Mesothelial cell of epicardium (in vitro differentiated cells): ENCODE results near the gene WDR64. TPM values are rescaled to one million over a fixed set of nuclear protein-coding genes. Genes with fewer than 3 reads are reported as not detected.
"Not testable (repeated sequence)": the region's sequence is repeated elsewhere in the genome, so short reads cannot be mapped to it uniquely, and the experiment has no call there.

Experiments used
- DNase-seq, 2 experiments: peaks; one replicate each; pipeline ENCODE4 v3.0.0; 2021; ENCODE audit warnings: low spot score in 2 of 2; ENCODE audit not compliant: unreplicated experiment in 2 of 2
- H3K27ac Mint-ChIP-seq: 2 replicates; pipeline ENCODE4 v1.8.0; 2021; ENCODE audit warnings: mixed read lengths
- H3K27me3 Mint-ChIP-seq: 2 replicates; pipeline ENCODE4 v1.8.0; 2021; ENCODE audit warnings: low read depth, mixed read lengths
- H3K36me3 Mint-ChIP-seq: 2 replicates; pipeline ENCODE4 v1.8.0; 2021; ENCODE audit warnings: mixed read lengths
- H3K4me1 Mint-ChIP-seq: 2 replicates; pipeline ENCODE4 v1.8.0; 2021; ENCODE audit warnings: mixed read lengths
- H3K4me3 Mint-ChIP-seq: 2 replicates; pipeline ENCODE4 v1.8.0; 2021; ENCODE audit warnings: mild to moderate bottlenecking, moderate library complexity, mixed read lengths
- H3K9me3 Mint-ChIP-seq: 2 replicates; pipeline ENCODE4 v1.8.0; 2021; ENCODE audit warnings: mixed read lengths
- CTCF ChIP-seq: fragments of 200-600 bp; sonication (generic); IDR thresholded peaks from one replicate; pipeline ENCODE4 v1.5.0; 2021; ENCODE audit warnings: antibody characterized with exemption; ENCODE audit not compliant: unreplicated experiment
- total RNA-seq: library from RNA; stranded (reverse); gene quantifications from 3 replicates; pipeline ENCODE4 v1.2.1, GENCODE V29; 2021

WDR64 gene
- total RNA-seq, 1 donor from 2014 or later = not detected

DNA sequence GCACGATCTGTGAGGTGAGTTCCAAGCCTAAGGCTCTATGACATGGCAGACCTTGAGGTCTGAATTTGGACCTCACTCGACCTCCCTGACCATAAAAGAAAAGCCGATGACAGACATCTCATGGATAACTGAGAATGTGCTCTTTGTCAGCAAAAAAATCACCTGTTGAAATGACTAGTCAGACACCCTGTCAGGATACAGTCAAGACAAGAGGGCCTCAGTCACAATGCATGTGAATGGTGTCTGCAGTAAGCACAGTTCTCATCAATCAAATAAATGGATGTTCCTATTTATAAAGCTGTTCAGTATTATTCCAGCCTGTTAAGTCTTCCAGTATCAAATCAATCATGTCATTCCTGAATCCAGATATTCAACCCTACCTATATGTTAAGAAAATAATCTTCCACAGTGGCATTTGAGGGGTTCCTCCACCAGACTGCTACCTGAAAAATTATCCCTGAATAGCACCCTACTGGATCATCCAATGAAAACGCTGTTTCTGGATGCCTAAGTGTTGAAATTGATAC, 167.3 kb downstream of the WDR64 start:
- no peaks in the 10 kb centered on the region for H3K4me1 Mint-ChIP-seq
- no peak for DNase-seq
- H3K27ac Mint-ChIP-seq = no peak overlapping the region
- no peak overlapping the region for H3K4me3 Mint-ChIP-seq
- H3K9me3 Mint-ChIP-seq = no peaks in the 10 kb centered on the region
- H3K36me3 Mint-ChIP-seq = no peaks in the 10 kb centered on the region
- peaks cover 18% of the 10 kb centered on the region for H3K27me3 Mint-ChIP-seq
- no peak for TF ChIP-seq CTCF

- DNase-seq = no peak
- Mint-ChIP-seq H3K4me1 (no peaks in the 10 kb centered on the region), H3K27ac (no peak overlapping the region), H3K4me3 (no peak overlapping the region), H3K36me3 (no peaks in the 10 kb centered on the region), H3K9me3 (no peaks in the 10 kb centered on the region), H3K27me3 (peaks cover 17% of the 10 kb centered on the region)
- no peak for TF ChIP-seq CTCF
These were observed 169.3 kb downstream of the WDR64 start for GRCh38 chr1:241821363-241821762.

- Mint-ChIP-seq H3K27me3 (peaks cover 12% of the 10 kb centered on the region), H3K4me1 (peaks cover 1% of the 10 kb centered on the region), H3K9me3 (no peaks in the 10 kb centered on the region), H3K27ac (no peak overlapping the region), H3K36me3 (no peaks in the 10 kb centered on the region), H3K4me3 (no peak overlapping the region)
- no peak for TF ChIP-seq CTCF
- DNase-seq = no peak
These were observed 170.8 kb downstream of the WDR64 start for GRCh38 chr1:241822846-241823245.

DNA sequence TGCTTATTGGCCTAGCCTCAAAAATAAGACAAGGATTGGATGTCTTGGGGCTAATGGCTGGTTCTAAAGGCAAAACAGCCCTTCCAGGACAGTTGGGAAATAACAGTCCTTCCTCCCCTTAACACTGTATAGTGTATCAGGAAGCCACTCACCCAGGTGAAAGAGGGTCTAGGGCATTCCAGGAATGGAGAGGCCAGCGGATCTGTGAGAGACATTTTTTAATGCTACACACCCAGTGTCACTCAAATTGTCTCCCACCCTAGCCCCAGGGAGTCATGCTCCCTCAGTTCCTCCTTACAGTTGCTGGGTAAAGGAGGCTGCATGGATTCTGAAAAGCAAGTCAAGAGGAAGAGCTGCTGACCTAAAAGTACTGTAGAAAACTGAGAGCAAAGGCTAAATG, 171.8 kb downstream of the WDR64 start:
- Mint-ChIP-seq H3K9me3 (no peaks in the 10 kb centered on the region), H3K27me3 (peaks cover 6% of the 10 kb centered on the region), H3K4me3 (no peak overlapping the region), H3K27ac (no peak overlapping the region), H3K4me1 (peaks cover 9% of the 10 kb centered on the region), H3K36me3 (no peaks in the 10 kb centered on the region)
- DNase-seq = no peak
- TF ChIP-seq CTCF = no peak

DNA sequence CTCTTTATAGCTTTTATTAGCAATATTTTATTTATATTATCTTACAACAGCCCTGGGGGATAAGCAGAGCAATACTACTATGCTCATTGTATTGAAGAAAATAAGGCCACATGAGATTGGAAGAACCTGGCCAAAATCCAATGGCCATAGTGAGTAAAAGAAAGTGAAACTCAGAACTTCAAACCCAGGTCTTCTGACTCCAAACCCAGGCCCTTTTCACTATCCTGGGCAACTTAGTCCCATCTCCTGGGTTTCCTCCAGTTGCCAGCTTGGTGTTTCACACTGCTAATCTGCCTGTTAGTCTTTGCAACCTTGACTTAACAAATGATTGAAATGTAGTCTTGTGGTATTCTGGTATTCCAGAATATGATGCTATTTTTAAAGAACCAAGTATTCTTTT, 173.5 kb downstream of the WDR64 start:
- no peak for DNase-seq
- no peak for TF ChIP-seq CTCF
- H3K4me3 Mint-ChIP-seq = no peak overlapping the region

GRCh38 chr1:241826613-241827012, 174.5 kb downstream of the WDR64 start:
- peaks cover 14% of the 10 kb centered on the region for H3K4me1 Mint-ChIP-seq
- not testable (repeated sequence) for DNase-seq, H3K27me3 Mint-ChIP-seq

More for the DNA sequence above, 173.5 kb downstream of the WDR64 start:
- Mint-ChIP-seq H3K36me3 (no peaks in the 10 kb centered on the region), H3K27ac (no peak overlapping the region), H3K4me1 (peaks cover 14% of the 10 kb centered on the region), H3K9me3 (no peaks in the 10 kb centered on the region), H3K27me3 (peaks cover 6% of the 10 kb centered on the region)

More at GRCh38 chr1:241826613-241827012, 174.5 kb downstream of the WDR64 start:
- H3K27ac Mint-ChIP-seq, H3K36me3 Mint-ChIP-seq, H3K4me3 Mint-ChIP-seq, H3K9me3 Mint-ChIP-seq: not testable (repeated sequence)
